ACHN (cell line): Measurements from ENCODE around the gene RBFOX1.
"Not testable (repeated sequence)": the region's sequence is repeated elsewhere in the genome, so short reads cannot be mapped to it uniquely, and the experiment has no call there.

ENCODE experiments used
- DNase-seq: peaks from one replicate; pipeline ENCODE4 v3.0.0-alpha.2; 2015
- in situ Hi-C: cut with HindIII; loops from 2 replicates; pipeline ENCODE4 v1.10.0; 2017; ENCODE audit warnings: low sequenced_read_pairs, low pct_ligation_motif_present, low pct_unique_long_range_greater_than_20kb

RBFOX1 gene

DNA sequence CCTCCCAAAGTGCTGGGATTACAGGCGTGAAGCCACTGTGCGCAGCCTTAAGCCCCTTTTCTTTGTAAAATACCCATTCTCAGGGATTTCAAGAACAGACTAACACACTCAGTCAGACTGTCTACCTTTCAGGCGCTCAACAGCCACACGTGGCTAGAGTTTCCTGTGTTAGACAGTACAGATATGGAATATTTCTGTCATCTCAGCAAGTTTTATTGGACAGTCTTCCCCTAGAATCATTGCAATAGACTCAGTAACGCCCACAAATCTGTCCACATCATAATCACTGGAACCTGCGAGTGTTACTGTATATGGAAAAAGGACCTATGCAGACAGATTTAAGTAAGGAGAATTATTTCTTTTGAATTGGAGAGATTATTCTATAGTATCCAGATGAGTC lies 160.5 kb downstream of the RBFOX1 start:
- no peak for DNase-seq
- in situ Hi-C loops = no loop called here

DNA sequence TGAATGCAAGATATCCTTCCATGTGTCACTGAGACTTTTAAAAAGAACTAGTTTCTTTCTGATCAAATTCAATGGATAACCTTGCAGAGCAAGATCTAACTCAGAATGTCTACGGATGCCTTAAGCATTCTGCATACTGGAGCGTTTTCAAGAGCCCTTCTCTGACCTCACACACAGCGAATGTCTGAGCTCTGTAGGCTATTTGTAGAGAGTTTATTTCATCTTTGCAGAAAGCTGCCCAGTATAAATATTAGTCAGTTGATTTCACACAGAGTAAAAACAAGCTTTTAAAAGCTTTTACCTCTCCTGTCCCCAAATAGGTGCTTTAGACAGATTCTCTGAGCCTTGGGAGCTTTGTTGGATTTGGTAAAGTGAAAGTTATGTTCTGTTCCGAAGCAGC lies 165.0 kb downstream of the RBFOX1 start:
- DNase-seq = no peak
- in situ Hi-C loops = no loop called here

- in situ Hi-C loops = no loop called here
Measured at GRCh38 chr16:7501868-7502267, 169.2 kb downstream of the RBFOX1 start.

GRCh38 chr16:7502591-7503157 lies 170.0 kb downstream of the RBFOX1 start:
- in situ Hi-C loops, DNase-seq: not testable (repeated sequence)

More at GRCh38 chr16:7501868-7502267, 169.2 kb downstream of the RBFOX1 start:
- no peak for DNase-seq

- in situ Hi-C loops = no loop called here
- no peak for DNase-seq
Measured at GRCh38 chr16:7503666-7504065, 171.0 kb downstream of the RBFOX1 start.

GRCh38 chr16:7504844-7505243 lies 172.2 kb downstream of the RBFOX1 start:
- in situ Hi-C loops = no loop called here
- no peak for DNase-seq

DNA sequence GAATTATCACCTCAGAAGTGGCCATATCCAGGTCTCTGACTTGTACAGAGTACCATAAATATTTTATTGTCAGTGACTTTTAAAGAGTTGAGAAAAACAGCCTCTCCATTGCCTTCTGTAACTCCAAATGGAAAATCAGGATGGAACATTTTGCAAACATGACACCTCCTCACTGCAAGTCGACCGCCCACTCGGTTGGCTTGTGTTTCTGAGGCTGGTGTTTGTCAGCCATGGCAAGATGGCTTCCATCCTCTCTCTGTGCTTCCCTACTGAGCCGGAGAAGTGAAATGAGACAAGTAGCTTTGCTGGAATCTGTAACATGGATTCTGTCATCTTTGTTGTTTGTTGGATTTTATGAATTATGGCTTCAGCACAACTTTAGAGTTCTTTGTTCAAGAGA lies 172.8 kb downstream of the RBFOX1 start:
- no peak for DNase-seq
- in situ Hi-C loops = no loop called here

DNA sequence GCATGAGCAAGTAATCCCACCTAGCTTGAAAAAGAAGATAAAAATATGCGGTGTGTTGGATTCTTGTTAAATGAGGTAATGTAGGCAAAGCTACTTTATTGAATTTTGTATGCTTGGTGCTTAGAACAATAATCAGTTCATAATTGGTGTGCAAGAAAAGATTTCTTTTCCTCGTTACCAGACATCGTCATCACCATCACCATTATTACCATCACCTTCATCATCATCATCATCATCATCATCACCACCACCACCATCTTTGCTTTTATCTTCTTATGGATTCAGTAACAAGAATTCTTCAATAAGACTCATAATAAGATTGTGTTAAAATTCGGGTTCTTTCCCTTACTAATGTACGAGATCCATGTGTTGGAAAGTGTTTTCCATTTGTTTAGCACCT lies 173.7 kb downstream of the RBFOX1 start:
- DNase-seq = no peak
- in situ Hi-C loops = no loop called here

DNA sequence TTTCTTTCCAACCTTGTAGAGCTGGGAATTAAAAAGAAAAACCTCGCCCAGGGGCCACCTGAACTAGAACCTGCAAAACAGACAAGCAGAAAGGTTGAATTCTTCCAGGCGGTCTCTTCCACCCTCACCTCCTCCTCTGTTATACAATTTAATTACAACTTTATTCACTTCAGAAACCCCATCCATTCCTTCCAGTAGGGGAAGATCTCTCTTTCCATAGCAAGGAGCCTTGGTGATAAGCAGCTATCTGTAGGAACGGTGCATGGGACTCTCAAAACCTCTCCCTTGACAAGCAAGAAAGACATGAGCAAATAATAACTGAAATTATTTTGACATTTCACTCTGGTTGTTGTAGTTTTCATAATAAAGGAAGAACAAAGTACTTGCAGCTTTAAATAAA lies 176.0 kb downstream of the RBFOX1 start:
- in situ Hi-C loops = no loop called here

DNA sequence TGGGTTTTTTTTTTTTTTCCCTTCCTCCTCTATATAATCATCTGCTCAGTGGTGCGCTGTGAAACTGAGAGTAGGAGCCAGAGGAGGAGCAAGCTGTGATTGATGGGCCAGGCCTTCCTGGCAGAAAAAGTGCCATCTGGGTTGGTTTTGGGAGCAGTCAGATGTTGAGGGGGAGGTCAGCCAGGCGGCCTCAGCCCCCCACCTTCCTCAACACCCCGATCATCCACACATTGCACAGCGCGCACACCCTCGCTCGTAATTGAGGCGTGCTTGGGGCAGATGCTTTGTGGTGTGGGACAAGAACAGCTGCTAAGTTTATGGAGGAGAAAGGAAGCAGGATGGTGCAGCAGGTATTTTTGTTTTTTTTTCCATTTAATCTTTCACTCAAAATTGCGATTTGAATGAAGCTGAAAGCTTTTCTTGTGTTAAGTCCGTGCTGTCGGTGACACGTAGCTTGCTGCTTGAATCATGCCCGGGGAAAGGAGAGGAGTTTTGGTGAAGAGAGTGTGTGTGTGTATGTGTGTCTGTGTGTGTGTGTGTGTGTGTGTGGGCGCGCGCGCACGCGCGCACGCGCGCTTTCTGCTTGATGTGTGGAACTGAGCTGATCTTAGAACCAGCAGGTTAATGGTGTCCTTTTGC lies 177.4 kb downstream of the RBFOX1 start:
- DNase-seq = no peak
- in situ Hi-C loops = no loop called here

More for the DNA sequence above, 176.0 kb downstream of the RBFOX1 start:
- no peak for DNase-seq

GRCh38 chr16:7511549-7512260 lies 179.1 kb downstream of the RBFOX1 start:
- DNase-seq = no peak
- in situ Hi-C loops = no loop called here

GRCh38 chr16:7512503-7512902 lies 179.9 kb downstream of the RBFOX1 start:
- in situ Hi-C loops = no loop called here
- DNase-seq = no peak

DNA sequence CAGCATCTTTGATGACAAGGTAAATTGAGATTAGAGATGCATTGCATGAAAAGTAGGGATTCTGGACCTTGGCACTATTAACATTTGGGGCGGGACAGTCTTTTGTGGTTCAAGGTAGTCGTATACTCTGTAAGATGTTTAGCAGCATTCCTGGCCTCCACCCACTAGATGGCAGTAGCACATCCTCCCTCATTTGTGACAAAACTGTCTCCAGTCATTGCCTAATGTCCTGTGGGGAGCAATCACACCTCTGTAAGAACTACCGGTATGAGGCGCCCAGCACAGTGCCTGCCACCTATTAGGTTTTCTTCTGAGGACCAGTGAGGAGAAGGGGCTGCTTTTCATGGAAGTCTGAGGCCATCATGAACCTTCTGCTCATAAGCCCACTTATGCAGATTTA lies 180.8 kb downstream of the RBFOX1 start:
- in situ Hi-C loops = no loop called here
- DNase-seq = peak; percentile 39

DNA sequence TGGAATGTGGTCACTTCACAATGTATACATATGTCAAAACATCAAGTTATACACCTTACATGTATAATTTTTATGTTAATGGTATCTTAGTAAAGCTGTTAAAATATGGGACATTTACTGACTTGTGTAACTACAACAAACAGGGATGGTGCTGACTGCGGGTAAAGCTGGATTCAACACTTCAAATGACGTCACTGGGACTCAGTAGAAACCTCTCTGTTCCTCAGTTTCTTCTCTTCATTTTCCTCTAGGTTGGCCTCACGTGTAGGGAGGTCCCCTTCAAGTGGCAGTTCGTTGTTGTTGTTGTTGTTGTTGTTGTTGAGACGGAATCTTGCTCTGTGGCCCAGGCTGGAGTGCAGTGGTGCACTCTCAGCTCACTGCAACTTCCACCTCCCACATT lies 182.9 kb downstream of the RBFOX1 start:
- in situ Hi-C loops = no loop called here
- DNase-seq = no peak

DNA sequence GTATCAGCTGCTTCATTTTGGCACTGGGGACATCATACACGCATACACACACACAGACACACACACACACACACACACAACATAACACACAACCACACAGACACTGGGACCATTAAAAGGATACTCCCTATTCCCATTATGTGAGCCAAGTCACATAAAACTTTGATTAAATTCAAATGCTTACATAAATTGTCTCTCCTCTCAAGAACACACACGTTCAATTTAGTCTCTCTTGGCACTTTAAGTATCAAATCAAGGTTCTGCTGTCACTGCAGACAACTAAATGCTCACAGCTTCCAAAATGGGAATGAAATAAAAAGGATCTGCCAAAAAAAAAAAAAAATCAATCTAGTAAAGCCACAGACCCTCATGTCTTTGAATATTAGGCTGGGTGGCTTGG lies 184.9 kb downstream of the RBFOX1 start:
- no peak for DNase-seq
- in situ Hi-C loops = no loop called here

GRCh38 chr16:7518158-7518557 lies 185.5 kb downstream of the RBFOX1 start:
- in situ Hi-C loops = no loop called here
- no peak for DNase-seq

GRCh38 chr16:7521834-7522233 lies 189.2 kb downstream of the RBFOX1 start:
- no peak for DNase-seq
- in situ Hi-C loops = no loop called here

GRCh38 chr16:7524419-7524818 lies 191.8 kb downstream of the RBFOX1 start:
- DNase-seq = no peak
- in situ Hi-C loops = no loop called here

- no peak for DNase-seq
- in situ Hi-C loops = no loop called here
Measured at GRCh38 chr16:7526736-7527135, 194.1 kb downstream of the RBFOX1 start.

DNA sequence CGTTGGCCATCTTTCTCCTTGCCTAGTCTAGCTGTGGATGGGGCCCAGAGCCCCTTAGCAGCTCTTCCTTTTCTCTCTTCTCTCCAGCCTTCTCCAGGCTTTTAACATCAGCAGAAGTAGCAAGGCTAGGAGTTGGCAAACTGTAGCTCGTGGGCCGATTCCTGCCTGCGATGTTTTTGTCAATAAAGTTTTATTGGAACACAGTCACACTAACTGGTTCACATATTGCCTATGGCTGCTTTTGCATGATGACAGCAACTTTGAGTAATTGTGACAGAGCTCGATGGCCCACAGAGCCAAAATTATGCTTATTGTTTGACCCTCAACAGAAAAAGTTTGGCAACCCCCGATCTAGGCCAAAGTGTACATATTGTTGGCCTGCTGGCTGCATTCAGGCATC lies 199.9 kb downstream of the RBFOX1 start:
- no peak for DNase-seq
- in situ Hi-C loops = no loop called here
